GM12878 (cell line): Measurements from ENCODE around the gene ESR2. TPM values are rescaled to one million over a fixed set of nuclear protein-coding genes. Genes with fewer than 3 reads are reported as not detected.

ENCODE experiments used
- ATAC-seq: fragments of 200-7000 bp; cut with Tn5 transposase; 3 replicates; pipeline ENCODE4 v1.9.1; 2020; ENCODE audit warnings: mild to moderate bottlenecking, moderate library complexity
- BruUV-seq: library from RNA; stranded (reverse); fragments of 400-500 nt; replicated peaks from 2 replicates; lab custom pipeline; 2021; lab: Mats Ljungman, UMichigan
- CTCF ChIA-PET: fragments of 300-600 bp; sonication (Branson Sonifier 250); formaldehyde crosslinking; extraction: SDS; loops from one replicate; lab custom pipeline; 2021; ENCODE audit warnings: inconsistent platforms; lab: Yijun Ruan, JAX
- POLR2A ChIA-PET: fragments of 350-600 bp; formaldehyde crosslinking; extraction: SDS; loops from one replicate; lab custom pipeline; 2021; ENCODE audit warnings: inconsistent platforms; lab: Charles Lee
- RAD21 ChIA-PET: fragments of 300-600 bp; sonication (Branson Sonifier 250); formaldehyde crosslinking; loops from one replicate; lab custom pipeline; 2023; ENCODE audit warnings: antibody characterized with exemption; ENCODE audit not compliant: unreplicated experiment; lab: Charles Lee
- SMC1A ChIA-PET: fragments of 300-600 bp; sonication (Branson Sonifier 250); formaldehyde crosslinking; loops from one replicate; lab custom pipeline; 2023; ENCODE audit not compliant: unreplicated experiment, uncharacterized antibody; lab: Charles Lee
- DNase-seq: peaks from one replicate; pipeline ENCODE4 v3.0.0-alpha.2; 2011; ENCODE audit warnings: low read depth, low spot score
- FAIRE-seq: peaks from 3 replicates; lab custom pipeline; 2011; peaks lifted over from hg19 to GRCh38; lab: Jason Lieb, UNC
- H2AFZ ChIP-seq: 2 replicates; pipeline ENCODE4 v1.6.0; 2011; ENCODE audit warnings: low read depth, low read length, control low read depth; ENCODE audit not compliant: control insufficient read depth
- H3K27ac ChIP-seq: 2 replicates; pipeline ENCODE4 v1.5.1; 2011; ENCODE audit warnings: control low read depth; ENCODE audit not compliant: control insufficient read depth, insufficient read depth
- H3K27me3 ChIP-seq, 2 experiments: replicated peaks in 1 of 2; 2 replicates each; pipeline versions ENCODE4 v1.6.0 to v1.6.1; 2011; ENCODE audit warnings: low read length in 1 of 2; ENCODE audit not compliant: control insufficient read depth in 2 of 2, insufficient read depth in 2 of 2
- H3K36me3 ChIP-seq, 2 experiments: 2 replicates each; pipeline ENCODE4 v1.5.1; 2011; ENCODE audit warnings: low read length in 1 of 2; ENCODE audit not compliant: control insufficient read depth in 2 of 2, insufficient read depth in 2 of 2
- H3K4me1 ChIP-seq: 2 replicates; pipeline ENCODE4 v1.6.1; 2011; ENCODE audit warnings: mild to moderate bottlenecking, low read length, moderate library complexity, mixed read lengths; ENCODE audit not compliant: control insufficient read depth, insufficient read depth
- H3K4me2 ChIP-seq: 2 replicates; pipeline ENCODE4 v1.6.0; 2011; ENCODE audit warnings: control low read depth; ENCODE audit not compliant: control insufficient read depth, insufficient read depth
- H3K4me3 ChIP-seq: fragments of 200-600 bp; sonication (generic); 2 replicates; pipeline ENCODE4 v1.5.1; 2016
- H3K79me2 ChIP-seq: 2 replicates; pipeline ENCODE4 v1.6.0; 2011; ENCODE audit warnings: low read length; ENCODE audit not compliant: control insufficient read depth, insufficient read depth
- H3K9ac ChIP-seq: 2 replicates; pipeline ENCODE4 v1.8.0; 2011; ENCODE audit warnings: low read length, control low read depth, mixed read lengths; ENCODE audit not compliant: control insufficient read depth, insufficient read depth
- H3K9me3 ChIP-seq: replicated peaks from 3 replicates; pipeline ENCODE4 v1.5.1; 2011; ENCODE audit warnings: mild to moderate bottlenecking, low read length; ENCODE audit not compliant: control insufficient read depth, insufficient read depth
- H4K20me1 ChIP-seq: 2 replicates; pipeline ENCODE4 v1.6.0; 2011; ENCODE audit not compliant: control insufficient read depth, insufficient read depth
- CREB1 ChIP-seq: IDR thresholded peaks from 2 replicates; pipeline ENCODE4 v1.6.1; 2012; ENCODE audit warnings: low read depth, mild to moderate bottlenecking, inconsistent platforms
- NR2C1 ChIP-seq: fragments of 450-650 bp; IDR thresholded peaks from 2 replicates; pipeline ENCODE4 v1.6.1; 2017; ENCODE audit warnings: antibody characterized with exemption, mild to moderate bottlenecking, moderate library complexity
- PAX5 ChIP-seq: IDR thresholded peaks from 2 replicates; pipeline ENCODE4 v1.6.1; 2011; ENCODE audit warnings: low read depth, low read length, borderline replicate concordance
- RBBP5 ChIP-seq: fragments of 200-600 bp; sonication (generic); conservative IDR thresholded peaks from 2 replicates; pipeline ENCODE4 v1.6.1; 2016
- SPI1 ChIP-seq: IDR thresholded peaks from 2 replicates; pipeline ENCODE4 v1.6.1; 2011; ENCODE audit warnings: low read depth, mild to moderate bottlenecking, low read length, moderate library complexity, borderline replicate concordance; ENCODE audit not compliant: insufficient read depth
- WGBS: methylation state at CpG from one replicate; pipeline ENCODE4 v1.1.6; 2016; ENCODE audit warnings: low lambda C conversion rate; ENCODE audit not compliant: insufficient replicate concordance, insufficient coverage; ENCODE audit errors: missing lambda C conversion rate; 5-methylcytosine and 5-hydroxymethylcytosine counted together
- in situ Hi-C: fragments of 300-500 bp; cut with MboI; formaldehyde crosslinking; loops from 9 replicates; pipeline ENCODE4 v1.14.3; 2018; ENCODE audit warnings: mixed read lengths
- intact Hi-C: fragments of 100-400 bp; cut with micrococcal nuclease; formaldehyde crosslinking; loops from one replicate; pipeline ENCODE4 v1.14.2; 2022; ENCODE audit not compliant: unreplicated experiment
- polyA plus RNA-seq, 11 experiments: library from polyadenylated mRNA; depleted of rRNA in 4 of 11; unstranded in 6 of 11; stranded (reverse) in 5 of 11; fragments of >200 nt; fragmentation: Nextera tagmentation in 4 of 11; fragmentation: Illumina TruSeq in 1 of 11; extraction: Ambion mirVana in 4 of 11; extraction: Trizol in 1 of 11; gene quantifications; 1 replicate in 1 of 11; 2 replicates in 10 of 11; pipeline versions ENCODE4 v1.2.1 to v1.2.3, GENCODE V29; 2011 to 2016; ENCODE audit warnings: inconsistent platforms in 2 of 11, missing spikeins in 2 of 11, low read depth in 1 of 11
- total RNA-seq, 4 experiments: library from RNA; depleted of rRNA in 3 of 4; stranded (reverse); fragments of >200 nt in 3 of 4; fragmentation: Illumina TruSeq in 1 of 4; extraction: Trizol in 1 of 4; gene quantifications; 2 replicates each; pipeline versions ENCODE4 v1.2.1 to v1.2.3, GENCODE V29; 2013 to 2021
- TF ChIP-seq, protein P1 (sequence below): IDR thresholded peaks from 2 replicates; pipeline ENCODE4 v1.6.1; 2011; ENCODE audit warnings: low read depth, low read length, improper control_type of control experiment, borderline replicate concordance

ESR2 gene
- total and polyA plus RNA-seq, 10 of the 15 experiments (the other 5 are each of a cell fraction or from before 2014, with no cell fraction given) = 0.29 to 2.6 (median 0.81) TPM

DNA sequence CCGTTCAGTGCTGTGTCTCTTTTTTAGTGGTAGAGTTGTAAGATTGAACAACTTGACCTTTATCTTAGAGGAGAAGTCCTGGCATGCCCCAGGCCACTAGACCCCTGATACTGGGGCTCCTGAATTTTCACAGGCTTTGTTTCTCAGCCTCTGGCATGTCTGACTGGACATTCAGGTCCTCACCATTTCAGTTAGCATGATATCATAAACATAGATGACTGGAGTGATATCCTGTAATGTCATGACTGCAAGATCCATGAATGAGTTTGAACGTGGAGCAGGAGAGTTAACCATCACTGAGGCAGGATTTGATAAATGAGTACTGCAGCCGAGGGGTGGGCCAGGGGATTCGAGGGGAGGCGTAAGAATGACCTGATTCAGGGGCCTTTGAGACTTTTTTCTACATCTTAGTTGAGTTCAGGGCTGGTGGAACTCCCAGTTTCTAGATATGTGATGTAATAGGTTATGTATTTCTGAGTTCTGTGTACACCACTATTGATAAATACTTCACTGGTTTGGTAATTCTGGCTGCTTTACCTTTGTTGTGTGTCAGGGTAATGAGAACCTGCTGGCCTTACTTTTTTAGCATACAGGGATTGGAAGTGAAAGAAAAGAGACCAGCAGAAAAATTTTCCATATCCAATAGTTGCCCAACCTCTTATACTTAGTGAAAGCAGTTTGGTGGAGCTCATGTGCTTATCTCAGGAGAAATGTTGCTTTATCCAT lies 224.4 kb downstream of the ESR2 start:
- no peaks in the 10 kb centered on the region for H3K27me3 ChIP-seq
- H4K20me1 ChIP-seq = no peaks in the 10 kb centered on the region
- in situ Hi-C loops = no loop called here
- H3K4me3 ChIP-seq = no peak overlapping the region
- H3K9me3 ChIP-seq = no peaks in the 10 kb centered on the region
- BruUV-seq = no TSS peak
- intact Hi-C loops = loop anchor here (10.0 kb wide), 1 partner anchor 225 kb away; the partner anchor contains the start of gene ESR2
- no peak overlapping the region for H3K27ac ChIP-seq
- ATAC-seq (no peak), FAIRE-seq (no peak), DNase-seq (no peak)
- H3K4me1 ChIP-seq = no peaks in the 10 kb centered on the region
- ChIA-PET RAD21 (no interaction called here), CTCF (interaction anchor here (1.6 kb wide), 1 partner anchor 43 kb away, joined by 3 read pairs; no protein-coding TSS in a partner anchor), SMC1A (interaction anchor here (0.7 to 1.0 kb wide), 2 partner anchors 38 to 364 kb away, joined by 3 read pairs; no protein-coding TSS in a partner anchor), POLR2A (no interaction called here)
- WGBS = 97% methylated on average over 5 of the region's 5 CpGs
- no peak overlapping the region for H3K4me2 ChIP-seq
- peaks cover 0 to 15% of the 10 kb centered on the region in 2 experiments; a peak in 2 of 4 replicates for H3K36me3 ChIP-seq
- no peak for TF ChIP-seq CREB1
- TF ChIP-seq, protein P1, sequence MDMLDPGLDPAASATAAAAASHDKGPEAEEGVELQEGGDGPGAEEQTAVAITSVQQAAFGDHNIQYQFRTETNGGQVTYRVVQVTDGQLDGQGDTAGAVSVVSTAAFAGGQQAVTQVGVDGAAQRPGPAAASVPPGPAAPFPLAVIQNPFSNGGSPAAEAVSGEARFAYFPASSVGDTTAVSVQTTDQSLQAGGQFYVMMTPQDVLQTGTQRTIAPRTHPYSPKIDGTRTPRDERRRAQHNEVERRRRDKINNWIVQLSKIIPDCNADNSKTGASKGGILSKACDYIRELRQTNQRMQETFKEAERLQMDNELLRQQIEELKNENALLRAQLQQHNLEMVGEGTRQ = no peak
- no peak for TF ChIP-seq NR2C1
- no peak for TF ChIP-seq RBBP5
- no peak for TF ChIP-seq PAX5
- no peak for TF ChIP-seq SPI1
- H3K79me2 ChIP-seq = no peaks in the 10 kb centered on the region
- H2AFZ ChIP-seq = no peak overlapping the region
- no peak overlapping the region for H3K9ac ChIP-seq
